Activated T-cell treated with anti-CD3 and anti-CD28 coated beads, Interleukin-2, amount 50 U/mL, for 24 hours (primary cell): ENCODE results near the gene PDE6B.
"Not testable (repeated sequence)": the region's sequence is repeated elsewhere in the genome, so short reads cannot be mapped to it uniquely, and the experiment has no call there.

Source experiments
- DNase-seq: peaks from one replicate; pipeline ENCODE4 v3.0.0-alpha.2; 2020
- H3K27ac Mint-ChIP-seq: 2 replicates; pipeline ENCODE4 v1.8.0; 2020; ENCODE audit warnings: mild to moderate bottlenecking, mixed read lengths
- H3K27me3 Mint-ChIP-seq: 2 replicates; pipeline ENCODE4 v1.8.0; 2020; ENCODE audit warnings: mixed read lengths
- H3K36me3 Mint-ChIP-seq: 2 replicates; pipeline ENCODE4 v1.8.0; 2020; ENCODE audit warnings: low read depth, mixed read lengths
- H3K4me1 Mint-ChIP-seq: 2 replicates; pipeline ENCODE4 v1.8.0; 2020; ENCODE audit warnings: low read depth, mixed read lengths
- H3K4me3 Mint-ChIP-seq: 2 replicates; pipeline ENCODE4 v1.8.0; 2020; ENCODE audit warnings: mild to moderate bottlenecking, moderate library complexity, mixed read lengths
- H3K9me3 Mint-ChIP-seq: 2 replicates; pipeline ENCODE4 v1.8.0; 2020; ENCODE audit warnings: mixed read lengths

PDE6B gene

DNA sequence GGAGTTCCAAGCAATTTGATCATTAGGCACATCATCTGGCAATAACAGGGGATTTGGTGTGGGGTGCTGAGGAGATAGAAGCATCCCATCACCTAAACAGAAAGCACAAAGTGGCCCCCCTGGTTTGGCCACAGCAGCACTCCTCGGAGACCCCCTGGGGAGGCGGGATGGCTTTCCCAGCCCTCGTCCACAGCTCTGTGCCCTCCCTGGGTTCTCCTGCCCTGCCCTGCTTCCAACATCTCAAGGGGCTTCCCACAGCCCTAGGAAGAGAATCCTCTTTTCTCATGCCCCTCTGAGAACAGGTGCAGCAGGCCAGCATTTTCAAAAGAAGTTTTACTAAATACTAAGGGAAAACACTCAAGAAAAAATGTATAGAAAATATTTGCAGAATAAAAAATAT is 35.9 kb downstream of the PDE6B start:
- Mint-ChIP-seq H3K36me3 (peaks cover 18% of the 10 kb centered on the region), H3K4me1 (peaks cover 22% of the 10 kb centered on the region), H3K27me3 (no peaks in the 10 kb centered on the region), H3K9me3 (no peaks in the 10 kb centered on the region), H3K4me3 (no peak overlapping the region), H3K27ac (no peak overlapping the region)
- no peak for DNase-seq

DNA sequence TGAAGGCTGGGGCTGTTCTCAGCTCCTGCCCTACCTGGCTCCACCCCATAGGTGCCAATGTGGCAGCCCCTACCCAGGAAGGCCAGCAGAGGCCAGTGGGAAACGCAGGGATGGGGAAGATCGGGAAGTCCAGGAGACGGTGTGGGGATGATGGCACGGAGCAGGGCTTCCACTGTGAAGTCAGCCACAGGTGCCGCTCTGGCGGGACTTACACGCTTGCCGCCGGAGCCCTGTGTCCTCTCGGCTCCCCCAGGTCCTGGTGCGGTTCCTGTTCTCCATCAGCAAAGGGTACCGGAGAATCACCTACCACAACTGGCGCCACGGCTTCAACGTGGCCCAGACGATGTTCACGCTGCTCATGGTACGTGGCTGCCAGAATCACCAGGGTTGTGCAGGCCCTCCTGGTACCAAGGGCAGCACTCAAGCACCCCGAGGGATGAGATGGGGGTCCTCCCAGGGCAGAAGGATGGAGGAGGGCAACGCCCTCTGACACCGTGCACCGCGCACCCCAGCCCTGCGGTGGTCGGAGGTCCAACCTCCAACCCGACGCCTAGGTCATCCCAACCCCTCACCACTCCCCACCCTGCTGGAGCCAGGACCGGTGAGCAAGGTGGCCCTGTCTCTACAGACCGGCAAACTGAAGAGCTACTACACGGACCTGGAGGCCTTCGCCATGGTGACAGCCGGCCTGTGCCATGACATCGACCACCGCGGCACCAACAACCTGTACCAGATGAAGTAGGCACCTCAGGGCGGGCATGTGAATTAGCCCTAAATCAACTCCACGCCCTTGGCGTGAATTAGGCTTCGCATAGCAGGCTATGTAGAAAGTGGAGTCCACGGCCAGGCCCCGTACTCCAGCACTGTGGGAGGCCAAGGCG is 36.7 kb downstream of the PDE6B start:
- H3K36me3 Mint-ChIP-seq, result peaks cover 18% of the 10 kb centered on the region
- no peak overlapping the region for H3K27ac Mint-ChIP-seq
- H3K27me3 Mint-ChIP-seq, result no peaks in the 10 kb centered on the region
- peak overlapping the region; percentile 80 for H3K4me3 Mint-ChIP-seq
- H3K4me1 Mint-ChIP-seq, result peaks cover 22% of the 10 kb centered on the region
- no peaks in the 10 kb centered on the region for H3K9me3 Mint-ChIP-seq
- no peak for DNase-seq

DNA sequence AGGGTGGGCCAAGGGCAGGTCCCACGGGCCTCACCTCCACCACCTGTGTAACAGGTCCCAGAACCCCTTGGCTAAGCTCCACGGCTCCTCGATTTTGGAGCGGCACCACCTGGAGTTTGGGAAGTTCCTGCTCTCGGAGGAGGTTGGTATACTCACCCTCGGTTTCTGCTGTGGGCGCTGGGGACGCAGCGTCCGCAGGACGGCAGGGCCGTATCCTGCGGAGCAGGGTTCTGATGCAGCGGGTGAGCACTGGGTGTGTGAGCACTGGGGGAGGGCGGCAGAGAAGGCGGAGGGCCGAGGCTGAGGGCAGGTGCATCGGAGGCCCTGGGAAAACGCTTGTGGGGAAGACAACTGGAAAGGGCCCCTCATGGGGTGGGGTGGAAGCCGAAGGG is 37.7 kb downstream of the PDE6B start:
- no peaks in the 10 kb centered on the region for H3K27me3 Mint-ChIP-seq
- peak overlapping the region; percentile 87 for H3K27ac Mint-ChIP-seq
- no peaks in the 10 kb centered on the region for H3K9me3 Mint-ChIP-seq
- H3K4me1 Mint-ChIP-seq, result peaks cover 22% of the 10 kb centered on the region
- peak overlapping the region; percentile 80 for H3K4me3 Mint-ChIP-seq
- DNase-seq, result no peak
- peaks cover 18% of the 10 kb centered on the region for H3K36me3 Mint-ChIP-seq

DNA sequence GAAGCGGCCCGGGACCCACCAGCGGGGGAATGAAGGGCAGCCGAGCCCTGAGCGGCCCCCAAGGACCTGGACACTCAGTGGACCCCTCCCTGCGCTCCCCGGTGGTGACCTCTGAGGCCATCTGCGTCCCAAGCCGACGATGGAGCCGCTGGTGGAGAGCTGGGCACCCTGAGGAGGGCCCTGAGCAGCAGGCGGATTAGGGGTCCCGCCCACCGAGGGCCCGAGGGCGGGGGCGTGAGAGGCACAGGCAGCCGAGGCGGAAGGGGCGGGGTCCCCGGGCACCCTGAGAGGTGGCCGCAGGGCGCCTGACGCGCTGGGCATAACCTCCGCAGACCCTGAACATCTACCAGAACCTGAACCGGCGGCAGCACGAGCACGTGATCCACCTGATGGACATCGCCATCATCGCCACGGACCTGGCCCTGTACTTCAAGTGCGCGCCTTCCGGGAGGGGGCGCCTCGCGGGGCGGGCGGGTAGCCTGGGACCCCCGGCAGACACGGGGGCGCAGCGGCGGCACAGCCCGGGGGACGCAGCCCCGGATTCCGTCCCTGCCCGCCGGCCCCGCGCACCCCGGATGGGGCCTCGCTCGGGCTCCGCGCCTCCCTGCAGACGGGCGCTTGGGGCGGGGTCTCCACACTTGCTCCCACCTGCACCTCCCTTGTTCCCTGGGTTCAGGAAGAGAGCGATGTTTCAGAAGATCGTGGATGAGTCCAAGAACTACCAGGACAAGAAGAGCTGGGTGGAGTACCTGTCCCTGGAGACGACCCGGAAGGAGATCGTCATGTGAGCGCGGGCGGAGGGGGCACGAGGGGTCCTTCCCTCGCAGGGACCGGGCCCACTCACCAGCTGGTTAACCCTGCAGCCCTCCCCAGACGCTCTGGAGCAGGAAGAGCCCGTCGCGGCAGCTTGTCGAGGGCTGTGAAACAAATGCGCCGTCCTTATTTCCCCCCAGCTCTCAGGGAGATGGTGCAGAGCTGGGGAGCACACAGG is 38.4 kb downstream of the PDE6B start:
- peak; percentile 84 for DNase-seq
- H3K4me1 Mint-ChIP-seq, result peaks cover 22% of the 10 kb centered on the region

DNA sequence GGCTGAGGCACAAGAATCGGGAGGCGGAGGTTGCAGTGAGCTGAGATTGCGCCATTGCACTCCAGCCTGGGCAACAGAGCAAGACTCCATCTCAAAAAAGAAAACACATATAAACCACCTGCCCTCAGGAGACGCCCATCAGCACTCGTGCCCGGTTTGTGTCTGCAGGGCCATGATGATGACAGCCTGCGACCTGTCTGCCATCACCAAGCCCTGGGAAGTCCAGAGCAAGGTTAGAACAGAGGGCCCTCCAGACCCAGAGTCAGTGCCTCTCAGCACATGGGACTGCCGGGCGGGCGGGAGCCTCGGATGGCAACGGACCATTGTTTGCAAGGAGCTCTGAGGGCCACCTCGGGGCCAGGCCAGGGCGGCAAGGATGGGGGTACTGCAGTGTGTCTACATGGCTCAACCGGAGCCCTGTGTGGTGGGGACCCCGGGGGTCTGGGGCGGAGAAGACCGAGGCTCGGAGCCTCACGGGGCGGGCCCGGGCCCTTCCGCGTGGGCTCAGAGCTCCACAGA is 39.4 kb downstream of the PDE6B start:
- peak overlapping the region; percentile 83 for H3K4me3 Mint-ChIP-seq
- H3K4me1 Mint-ChIP-seq, result peaks cover 22% of the 10 kb centered on the region
- no peaks in the 10 kb centered on the region for H3K27me3 Mint-ChIP-seq
- H3K27ac Mint-ChIP-seq, result peak overlapping the region; percentile 90
- peaks cover 18% of the 10 kb centered on the region for H3K36me3 Mint-ChIP-seq
- H3K9me3 Mint-ChIP-seq, result no peaks in the 10 kb centered on the region
- no peak for DNase-seq

More for the DNA sequence above, 38.4 kb downstream of the PDE6B start:
- peak overlapping the region; percentile 83 for H3K4me3 Mint-ChIP-seq
- H3K27me3 Mint-ChIP-seq, result no peaks in the 10 kb centered on the region
- peak overlapping the region; percentile 90 for H3K27ac Mint-ChIP-seq
- peaks cover 18% of the 10 kb centered on the region for H3K36me3 Mint-ChIP-seq
- no peaks in the 10 kb centered on the region for H3K9me3 Mint-ChIP-seq

DNA sequence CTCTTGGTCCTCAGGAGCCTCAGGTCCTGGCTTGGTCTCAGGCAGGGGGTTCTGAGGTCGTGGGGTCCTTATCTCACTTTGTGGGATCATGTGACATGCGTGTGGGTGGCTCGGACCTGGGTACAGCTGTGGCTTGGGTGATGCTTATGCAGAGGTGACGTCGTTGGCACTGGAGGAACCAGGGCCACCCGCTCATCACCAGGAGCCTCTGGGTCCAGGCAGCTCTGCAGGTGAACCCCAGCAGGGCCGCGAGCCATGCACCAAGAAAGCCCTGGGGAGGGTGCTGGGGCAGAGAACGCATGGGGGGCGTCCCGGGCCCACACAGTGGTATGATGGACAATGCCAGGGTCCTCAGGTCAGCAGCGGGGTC is 40.0 kb downstream of the PDE6B start:
- H3K4me3 Mint-ChIP-seq, result peak overlapping the region; percentile 83
- no peaks in the 10 kb centered on the region for H3K27me3 Mint-ChIP-seq
- H3K27ac Mint-ChIP-seq, result peak overlapping the region; percentile 52
- peaks cover 23% of the 10 kb centered on the region for H3K36me3 Mint-ChIP-seq
- H3K9me3 Mint-ChIP-seq, result no peaks in the 10 kb centered on the region
- DNase-seq, result no peak
- peaks cover 22% of the 10 kb centered on the region for H3K4me1 Mint-ChIP-seq

DNA sequence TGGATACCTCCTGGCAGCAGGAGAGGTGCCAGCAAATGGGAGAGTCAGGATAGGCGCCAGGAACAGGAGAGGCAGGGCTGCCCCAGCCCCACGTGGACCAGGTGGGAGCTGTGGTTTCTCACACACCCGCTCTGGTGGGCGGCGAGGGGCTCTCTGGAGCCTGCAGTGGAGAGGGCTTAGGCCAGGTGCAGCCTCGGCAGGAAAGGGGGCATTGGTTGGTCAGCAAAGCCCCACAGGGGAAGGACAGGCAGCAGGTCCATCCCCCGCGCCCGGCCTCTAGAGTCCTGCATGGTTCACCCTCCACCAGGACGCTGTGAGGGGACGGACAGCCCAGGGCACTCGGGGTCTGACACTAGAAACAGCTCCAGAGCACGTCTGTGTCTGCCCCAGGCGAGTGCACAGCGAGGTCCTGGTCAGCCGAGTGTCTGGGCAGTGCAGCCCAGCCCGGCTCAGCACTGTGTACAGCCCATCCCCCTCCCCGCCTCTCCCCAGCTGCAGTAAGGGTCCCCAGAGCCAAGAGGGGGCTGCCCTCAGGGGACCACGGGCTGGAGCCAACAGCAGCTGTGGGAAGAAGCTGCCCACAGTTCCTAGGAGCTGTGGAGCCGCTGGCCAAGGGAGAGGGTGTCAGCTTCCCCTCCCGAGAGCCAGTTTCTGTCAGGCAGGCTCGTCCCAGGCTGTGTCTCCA is 40.5 kb downstream of the PDE6B start:
- Mint-ChIP-seq H3K27me3 (no peaks in the 10 kb centered on the region), H3K9me3 (no peaks in the 10 kb centered on the region), H3K4me3 (no peak overlapping the region), H3K4me1 (peaks cover 22% of the 10 kb centered on the region), H3K36me3 (peaks cover 28% of the 10 kb centered on the region), H3K27ac (no peak overlapping the region)
- no peak for DNase-seq

DNA sequence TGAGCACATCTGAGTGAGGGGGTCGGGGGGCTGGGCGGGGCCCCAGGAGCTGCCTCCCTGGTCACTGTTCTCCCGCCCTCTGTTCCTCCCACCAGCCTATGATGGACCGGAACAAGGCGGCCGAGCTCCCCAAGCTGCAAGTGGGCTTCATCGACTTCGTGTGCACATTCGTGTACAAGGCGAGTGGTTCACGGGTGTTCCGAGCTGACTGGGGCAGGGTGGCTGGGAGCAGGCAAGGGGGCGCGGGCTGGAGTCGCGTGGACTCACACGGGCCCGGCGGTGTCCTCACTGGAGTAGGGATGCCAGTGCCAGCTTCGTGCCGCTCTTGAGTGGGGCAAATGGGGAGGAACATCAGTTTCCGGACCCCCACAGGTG is 41.0 kb downstream of the PDE6B start:
- no peak for DNase-seq
- H3K27ac Mint-ChIP-seq, result no peak overlapping the region
- no peaks in the 10 kb centered on the region for H3K27me3 Mint-ChIP-seq
- H3K4me1 Mint-ChIP-seq, result peaks cover 22% of the 10 kb centered on the region
- no peak overlapping the region for H3K4me3 Mint-ChIP-seq
- no peaks in the 10 kb centered on the region for H3K9me3 Mint-ChIP-seq
- peaks cover 32% of the 10 kb centered on the region for H3K36me3 Mint-ChIP-seq

DNA sequence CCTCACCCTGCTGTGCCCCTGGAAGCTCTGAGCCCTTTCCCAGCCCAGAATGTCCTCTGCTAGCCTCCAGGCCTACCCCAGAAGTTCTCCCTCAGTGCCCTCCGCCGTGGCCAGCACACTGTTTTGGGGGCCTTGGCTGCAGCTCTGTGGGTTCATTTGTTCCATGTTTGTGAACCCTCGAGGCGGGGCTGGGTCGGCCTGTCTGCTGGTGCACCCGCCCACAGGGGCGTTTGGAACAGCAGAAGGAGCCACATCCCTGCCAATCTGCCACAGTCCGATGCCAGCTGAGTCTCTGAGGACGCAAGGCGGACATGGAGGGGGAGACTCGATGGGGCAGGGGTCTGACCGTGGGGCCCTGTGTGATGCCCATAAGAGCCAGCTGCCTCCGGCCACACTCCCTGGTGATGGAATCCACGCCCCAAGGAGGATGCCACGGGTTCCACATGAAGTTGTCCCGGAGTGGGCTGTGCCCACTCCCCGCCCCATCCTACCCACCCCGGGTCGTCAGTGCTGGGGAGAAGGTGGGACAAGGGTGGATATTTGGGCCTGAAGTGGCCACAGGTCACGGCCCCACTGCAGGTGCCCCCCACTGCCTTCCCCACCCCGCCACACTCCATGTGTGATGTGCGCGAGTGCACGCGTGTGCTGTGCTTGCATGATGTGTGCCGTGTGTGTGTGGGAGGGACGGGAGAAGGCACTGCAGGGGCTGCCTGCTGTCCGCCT is 41.6 kb downstream of the PDE6B start:
- peaks cover 22% of the 10 kb centered on the region for H3K4me1 Mint-ChIP-seq
- H3K36me3 Mint-ChIP-seq, result peaks cover 32% of the 10 kb centered on the region
- no peaks in the 10 kb centered on the region for H3K9me3 Mint-ChIP-seq
- peak overlapping the region; percentile 1 for H3K27ac Mint-ChIP-seq
- DNase-seq, result no peak
- no peak overlapping the region for H3K4me3 Mint-ChIP-seq
- no peaks in the 10 kb centered on the region for H3K27me3 Mint-ChIP-seq

DNA sequence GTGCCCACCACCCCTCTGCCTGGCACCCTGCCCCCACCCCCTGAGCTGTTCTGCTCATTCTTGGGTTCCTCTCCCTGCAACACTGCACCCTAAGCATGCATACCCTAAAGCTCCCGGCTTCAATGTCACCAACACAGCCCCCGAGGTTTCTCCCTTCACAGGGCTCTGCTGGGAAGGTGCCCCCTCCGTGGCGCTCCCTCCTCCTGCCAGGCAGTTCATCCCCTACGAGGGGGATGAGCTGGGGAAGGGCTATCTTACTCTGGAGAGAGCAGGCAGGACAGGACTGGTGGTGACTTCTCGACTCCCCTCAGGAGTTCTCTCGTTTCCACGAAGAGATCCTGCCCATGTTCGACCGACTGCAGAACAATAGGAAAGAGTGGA is 42.2 kb downstream of the PDE6B start:
- DNase-seq, result no peak
- peaks cover 23% of the 10 kb centered on the region for H3K4me1 Mint-ChIP-seq
- no peak overlapping the region for H3K4me3 Mint-ChIP-seq
- H3K9me3 Mint-ChIP-seq, result no peaks in the 10 kb centered on the region
- H3K27ac Mint-ChIP-seq, result peak overlapping the region; percentile 1
- H3K36me3 Mint-ChIP-seq, result peaks cover 35% of the 10 kb centered on the region
- no peaks in the 10 kb centered on the region for H3K27me3 Mint-ChIP-seq

DNA sequence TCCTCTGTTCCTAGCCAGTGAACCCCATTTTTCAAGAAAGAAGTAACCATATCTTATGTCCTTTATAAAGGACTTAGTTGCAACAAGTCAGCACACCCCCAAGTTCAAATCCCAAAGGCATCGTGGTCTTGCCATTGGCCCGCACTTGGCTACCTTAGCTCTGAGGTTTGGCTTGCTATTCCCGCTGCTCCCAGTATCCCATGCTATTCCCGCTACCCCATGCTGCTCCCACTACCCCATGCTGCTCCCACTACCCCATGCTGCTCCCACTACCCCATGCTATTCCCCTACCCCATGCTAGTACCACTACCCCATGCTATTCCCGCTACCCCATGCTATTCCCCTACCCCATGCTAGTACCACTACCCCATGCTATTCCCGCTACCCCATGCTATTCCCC is 42.8 kb downstream of the PDE6B start:
- H3K9me3 Mint-ChIP-seq, H3K4me3 Mint-ChIP-seq, DNase-seq, H3K27ac Mint-ChIP-seq, H3K27me3 Mint-ChIP-seq: not testable (repeated sequence)
- Mint-ChIP-seq H3K4me1 (peaks cover 23% of the 10 kb centered on the region), H3K36me3 (peaks cover 42% of the 10 kb centered on the region)

DNA sequence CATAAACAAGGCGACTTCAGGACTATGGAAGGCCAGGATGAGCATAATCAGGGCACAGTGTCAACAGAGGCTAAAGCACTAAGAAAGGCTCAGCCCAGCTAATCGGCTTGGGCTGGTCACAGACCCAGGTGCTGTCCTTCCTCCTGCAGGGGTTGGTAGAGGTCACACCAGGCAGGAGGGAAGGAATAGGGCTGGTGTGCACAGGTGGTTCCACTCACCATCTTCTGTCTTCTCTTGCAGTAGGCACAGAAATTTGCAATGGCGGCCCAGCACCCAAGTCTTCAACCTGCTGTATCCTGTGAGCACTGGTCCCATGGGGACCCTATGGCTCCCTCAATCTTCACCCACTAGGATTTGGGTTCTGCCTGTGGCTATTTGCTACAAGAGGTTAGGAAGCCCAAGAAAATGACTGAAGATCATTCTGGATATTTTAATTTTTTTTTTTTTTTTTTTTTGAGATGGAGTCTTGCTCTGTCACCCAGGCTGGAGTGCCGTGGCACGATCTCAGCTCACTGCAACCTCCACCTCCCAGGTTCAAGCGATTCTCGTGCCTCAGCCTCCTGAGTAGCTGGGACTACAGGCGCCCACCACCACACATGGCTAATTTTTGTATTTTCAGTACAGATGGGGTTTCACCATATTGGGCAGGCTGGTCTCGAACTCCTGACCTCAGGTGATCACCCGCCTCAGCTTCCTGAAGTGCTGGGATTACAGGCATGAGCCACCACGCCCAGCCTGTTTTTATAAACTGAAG is 44.6 kb downstream of the PDE6B start:
- not testable (repeated sequence) for H3K9me3 Mint-ChIP-seq, DNase-seq, H3K4me3 Mint-ChIP-seq, H3K27me3 Mint-ChIP-seq, H3K27ac Mint-ChIP-seq
- peaks cover 43% of the 10 kb centered on the region for H3K36me3 Mint-ChIP-seq
- H3K4me1 Mint-ChIP-seq, result peaks cover 15% of the 10 kb centered on the region

DNA sequence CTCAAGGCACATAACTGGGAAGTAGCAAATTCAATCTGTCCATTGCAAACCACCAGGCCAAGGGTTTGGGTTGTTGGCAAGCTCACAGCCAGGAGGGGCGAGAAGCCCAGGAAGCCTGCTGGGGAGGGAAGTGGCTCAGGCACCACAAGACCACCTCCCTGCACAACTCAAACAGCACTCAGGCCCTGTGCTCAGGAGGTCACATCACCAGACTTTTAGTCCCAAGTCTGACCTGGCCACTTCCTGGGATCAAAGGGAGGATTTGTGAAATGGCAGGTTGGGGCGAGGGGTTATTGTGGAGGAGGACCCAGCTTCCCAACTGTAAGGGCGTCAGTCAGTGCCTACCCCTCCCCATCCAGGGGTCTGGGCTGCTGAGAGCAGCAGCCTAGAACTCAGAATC is 46.4 kb downstream of the PDE6B start:
- Mint-ChIP-seq H3K27ac (no peak overlapping the region), H3K36me3 (peaks cover 43% of the 10 kb centered on the region), H3K4me3 (peak overlapping the region; percentile 92)

More for the DNA sequence above, 46.4 kb downstream of the PDE6B start:
- peaks cover 16% of the 10 kb centered on the region for H3K4me1 Mint-ChIP-seq
- H3K9me3 Mint-ChIP-seq, result no peaks in the 10 kb centered on the region
- no peak for DNase-seq
- H3K27me3 Mint-ChIP-seq, result no peaks in the 10 kb centered on the region
